ENCODE measurements around the gene GBX2.

GRCh38 chr2:236184701-236185100 lies 16.5 kb upstream of the GBX2 start:
- TF ChIP-seq POLR2AphosphoS5 (IDR thresholded peaks at IDR 0.05), result no peak
- TF ChIP-seq, protein P1, sequence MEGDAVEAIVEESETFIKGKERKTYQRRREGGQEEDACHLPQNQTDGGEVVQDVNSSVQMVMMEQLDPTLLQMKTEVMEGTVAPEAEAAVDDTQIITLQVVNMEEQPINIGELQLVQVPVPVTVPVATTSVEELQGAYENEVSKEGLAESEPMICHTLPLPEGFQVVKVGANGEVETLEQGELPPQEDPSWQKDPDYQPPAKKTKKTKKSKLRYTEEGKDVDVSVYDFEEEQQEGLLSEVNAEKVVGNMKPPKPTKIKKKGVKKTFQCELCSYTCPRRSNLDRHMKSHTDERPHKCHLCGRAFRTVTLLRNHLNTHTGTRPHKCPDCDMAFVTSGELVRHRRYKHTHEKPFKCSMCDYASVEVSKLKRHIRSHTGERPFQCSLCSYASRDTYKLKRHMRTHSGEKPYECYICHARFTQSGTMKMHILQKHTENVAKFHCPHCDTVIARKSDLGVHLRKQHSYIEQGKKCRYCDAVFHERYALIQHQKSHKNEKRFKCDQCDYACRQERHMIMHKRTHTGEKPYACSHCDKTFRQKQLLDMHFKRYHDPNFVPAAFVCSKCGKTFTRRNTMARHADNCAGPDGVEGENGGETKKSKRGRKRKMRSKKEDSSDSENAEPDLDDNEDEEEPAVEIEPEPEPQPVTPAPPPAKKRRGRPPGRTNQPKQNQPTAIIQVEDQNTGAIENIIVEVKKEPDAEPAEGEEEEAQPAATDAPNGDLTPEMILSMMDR (IDR thresholded peaks at IDR 0.05), result no peak

Data from gastroesophageal sphincter (tissue), 3 donors.